Calu3 (cell line): Measurements from ENCODE around the gene SNX15. TPM values are rescaled to one million over a fixed set of nuclear protein-coding genes. Genes with fewer than 3 reads are reported as not detected.

Experiments used
- BruUV-seq: library from RNA; stranded (reverse); fragments of 400-500 nt; replicated peaks from 2 replicates; lab custom pipeline; 2021; lab: Mats Ljungman, UMichigan
- CTCF ChIA-PET: fragments of 300-600 bp; sonication (Branson Sonifier 250); formaldehyde crosslinking; loops from one replicate; lab custom pipeline; 2022; ENCODE audit warnings: antibody characterized with exemption; lab: Charles Lee
- DNase-seq: peaks from one replicate; pipeline ENCODE4 v3.0.0; 2022
- H3K27ac Mint-ChIP-seq: one replicate; pipeline ENCODE4 v1.8.0; 2022; ENCODE audit warnings: mixed read lengths; ENCODE audit not compliant: unreplicated experiment
- H3K27me3 Mint-ChIP-seq: one replicate; pipeline ENCODE4 v1.8.0; 2022; ENCODE audit warnings: mixed read lengths; ENCODE audit not compliant: unreplicated experiment
- H3K36me3 Mint-ChIP-seq: one replicate; pipeline ENCODE4 v1.8.0; 2022; ENCODE audit warnings: mild to moderate bottlenecking, moderate library complexity, mixed read lengths; ENCODE audit not compliant: insufficient read depth, unreplicated experiment
- H3K4me1 Mint-ChIP-seq: one replicate; pipeline ENCODE4 v1.8.0; 2022; ENCODE audit warnings: mild to moderate bottlenecking, low read depth, mixed read lengths; ENCODE audit not compliant: unreplicated experiment
- H3K4me3 Mint-ChIP-seq: one replicate; pipeline ENCODE4 v1.8.0; 2022; ENCODE audit warnings: mild to moderate bottlenecking, low read depth, moderate library complexity, mixed read lengths; ENCODE audit not compliant: unreplicated experiment
- H3K9me3 Mint-ChIP-seq: one replicate; pipeline ENCODE4 v1.8.0; 2022; ENCODE audit warnings: low read depth, mixed read lengths; ENCODE audit not compliant: unreplicated experiment
- intact Hi-C: fragments of 100-400 bp; cut with micrococcal nuclease; formaldehyde crosslinking; loops from one replicate; pipeline ENCODE4 v1.10.0; 2022; ENCODE audit not compliant: unreplicated experiment
- total RNA-seq: library from RNA; stranded (reverse); gene quantifications from 2 replicates; pipeline ENCODE4 v1.2.3, GENCODE V29; 2022
- TF ChIP-seq, protein P1 (sequence below): fragments of 200-600 bp; IDR thresholded peaks from one replicate; pipeline ENCODE4 v1.8.0; 2022; ENCODE audit warnings: antibody characterized with exemption; ENCODE audit not compliant: unreplicated experiment

Gene SNX15
- total RNA-seq, 1 experiment from 2014 or later = 22.1 TPM

DNA sequence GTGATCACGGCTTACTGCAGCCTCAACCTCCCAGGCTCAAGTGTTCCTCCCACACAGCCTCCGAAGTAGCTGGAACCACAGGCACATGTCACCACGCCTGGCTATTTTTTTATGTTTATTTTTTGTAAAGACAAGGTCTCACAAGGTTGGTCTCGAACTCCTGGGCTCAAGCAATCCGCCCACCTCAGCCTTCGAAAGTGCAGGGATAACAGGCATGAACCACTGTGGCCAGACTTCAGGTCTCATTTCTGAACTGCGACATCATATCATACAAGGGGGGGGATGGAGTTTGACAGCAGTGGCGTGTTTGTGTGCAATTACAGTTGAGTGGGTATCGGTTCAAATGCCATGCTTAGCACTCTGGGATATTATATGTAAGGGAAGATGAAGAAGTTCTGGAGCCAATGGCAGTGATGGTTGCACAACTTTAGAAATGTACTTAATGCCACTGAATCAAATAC is 24.2 kb downstream of the SNX15 start:
- TF ChIP-seq, protein P1, sequence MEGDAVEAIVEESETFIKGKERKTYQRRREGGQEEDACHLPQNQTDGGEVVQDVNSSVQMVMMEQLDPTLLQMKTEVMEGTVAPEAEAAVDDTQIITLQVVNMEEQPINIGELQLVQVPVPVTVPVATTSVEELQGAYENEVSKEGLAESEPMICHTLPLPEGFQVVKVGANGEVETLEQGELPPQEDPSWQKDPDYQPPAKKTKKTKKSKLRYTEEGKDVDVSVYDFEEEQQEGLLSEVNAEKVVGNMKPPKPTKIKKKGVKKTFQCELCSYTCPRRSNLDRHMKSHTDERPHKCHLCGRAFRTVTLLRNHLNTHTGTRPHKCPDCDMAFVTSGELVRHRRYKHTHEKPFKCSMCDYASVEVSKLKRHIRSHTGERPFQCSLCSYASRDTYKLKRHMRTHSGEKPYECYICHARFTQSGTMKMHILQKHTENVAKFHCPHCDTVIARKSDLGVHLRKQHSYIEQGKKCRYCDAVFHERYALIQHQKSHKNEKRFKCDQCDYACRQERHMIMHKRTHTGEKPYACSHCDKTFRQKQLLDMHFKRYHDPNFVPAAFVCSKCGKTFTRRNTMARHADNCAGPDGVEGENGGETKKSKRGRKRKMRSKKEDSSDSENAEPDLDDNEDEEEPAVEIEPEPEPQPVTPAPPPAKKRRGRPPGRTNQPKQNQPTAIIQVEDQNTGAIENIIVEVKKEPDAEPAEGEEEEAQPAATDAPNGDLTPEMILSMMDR = no peak
- Mint-ChIP-seq H3K4me3 (no peak overlapping the region), H3K36me3 (no peaks in the 10 kb centered on the region), H3K4me1 (no peaks in the 10 kb centered on the region), H3K9me3 (no peaks in the 10 kb centered on the region), H3K27me3 (peaks cover 29% of the 10 kb centered on the region), H3K27ac (no peak overlapping the region)
- BruUV-seq = no TSS peak
- no peak for DNase-seq
- intact Hi-C loops = no loop called here
- CTCF ChIA-PET = no interaction called here

DNA sequence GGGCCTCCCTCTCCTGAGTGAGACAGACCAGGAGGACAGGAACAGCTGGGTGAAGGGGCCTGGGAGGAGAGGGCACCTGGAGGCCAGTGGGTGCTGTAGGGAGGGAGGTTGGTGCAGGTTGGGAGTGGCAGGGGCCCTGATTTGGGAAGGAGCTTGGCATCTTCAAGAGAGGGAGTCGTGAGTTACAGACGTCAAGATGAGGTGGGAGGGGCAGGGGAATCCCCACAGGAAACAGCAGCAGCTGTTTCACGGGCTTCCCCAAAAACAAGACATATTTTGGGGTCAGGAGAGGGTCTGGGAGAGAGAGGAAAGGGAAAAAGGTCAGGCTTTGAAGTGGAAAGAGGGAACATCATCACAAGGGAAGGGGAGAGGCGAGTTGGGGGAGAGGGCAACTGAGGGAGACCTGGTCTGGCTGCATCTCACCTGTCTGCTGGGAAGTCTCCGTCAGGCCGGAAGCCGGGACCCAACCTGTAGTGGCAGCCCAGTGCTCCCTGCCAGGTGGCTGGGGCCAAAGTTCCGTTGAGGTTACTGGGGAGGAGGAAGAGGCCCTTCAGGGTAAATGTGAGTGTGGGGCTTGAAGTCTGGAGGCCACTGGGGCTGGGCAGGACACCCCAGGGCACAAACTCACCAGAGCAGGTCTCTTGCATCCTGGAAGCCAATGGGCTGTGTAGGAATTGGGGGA is 26.7 kb downstream of the SNX15 start:
- no peaks in the 10 kb centered on the region for H3K9me3 Mint-ChIP-seq
- no TSS peak for BruUV-seq
- no peak for DNase-seq
- CTCF ChIA-PET = no interaction called here
- peaks cover 6% of the 10 kb centered on the region for H3K36me3 Mint-ChIP-seq
- no peak overlapping the region for H3K4me3 Mint-ChIP-seq
- no peak overlapping the region for H3K27ac Mint-ChIP-seq
- peaks cover 29% of the 10 kb centered on the region for H3K27me3 Mint-ChIP-seq
- TF ChIP-seq, protein P1 = no peak
- no peaks in the 10 kb centered on the region for H3K4me1 Mint-ChIP-seq
- intact Hi-C loops = no loop called here

DNA sequence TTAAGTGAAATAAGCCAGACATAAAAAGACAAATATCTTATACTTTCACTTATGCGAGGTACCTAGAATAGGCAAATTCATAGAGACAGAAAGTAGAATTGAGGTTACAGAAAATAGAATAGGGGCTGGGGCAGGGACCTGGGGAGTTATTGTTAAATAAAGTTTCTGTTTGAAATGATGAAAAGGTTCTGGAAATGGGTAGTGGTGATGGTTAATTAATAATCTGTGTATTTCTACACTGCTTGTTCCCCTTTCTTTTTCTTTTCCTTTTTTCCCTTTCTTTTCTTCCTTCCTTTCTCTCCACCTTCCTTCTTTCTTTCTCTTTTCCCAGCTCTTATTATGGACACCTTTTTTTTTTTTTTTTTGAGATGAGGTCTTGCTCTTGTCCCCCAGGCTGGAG is 28.3 kb downstream of the SNX15 start:
- intact Hi-C loops = no loop called here
- no TSS peak for BruUV-seq
- H3K4me1 Mint-ChIP-seq = no peaks in the 10 kb centered on the region
- DNase-seq = no peak
- no peak overlapping the region for H3K27ac Mint-ChIP-seq
- no peak overlapping the region for H3K4me3 Mint-ChIP-seq
- no peaks in the 10 kb centered on the region for H3K9me3 Mint-ChIP-seq
- H3K36me3 Mint-ChIP-seq = peaks cover 6% of the 10 kb centered on the region
- CTCF ChIA-PET = no interaction called here
- H3K27me3 Mint-ChIP-seq = peaks cover 29% of the 10 kb centered on the region
- TF ChIP-seq, protein P1 = no peak

DNA sequence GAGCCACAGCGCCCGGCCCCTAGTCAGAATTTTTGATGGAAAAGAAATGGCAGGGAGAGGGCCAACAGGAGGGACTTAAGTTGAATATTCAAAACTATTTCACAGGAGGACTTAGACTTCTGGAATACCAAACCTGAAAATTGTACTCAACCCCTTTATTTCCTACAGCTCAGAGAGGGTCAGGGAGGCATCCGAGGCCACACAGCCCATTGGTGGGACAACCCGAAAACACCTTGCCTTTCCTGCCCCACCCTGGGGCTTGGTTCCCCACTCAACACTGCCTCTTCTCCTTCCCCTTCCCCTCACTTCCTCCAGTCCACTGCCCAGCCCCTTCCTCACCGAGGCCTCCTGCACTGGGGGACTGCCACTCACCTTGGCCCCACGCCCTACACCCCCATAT is 29.8 kb downstream of the SNX15 start:
- intact Hi-C loops = no loop called here
- no peaks in the 10 kb centered on the region for H3K9me3 Mint-ChIP-seq
- no peak for DNase-seq
- peaks cover 28% of the 10 kb centered on the region for H3K27me3 Mint-ChIP-seq
- TF ChIP-seq, protein P1 = no peak
- CTCF ChIA-PET = no interaction called here
- H3K4me1 Mint-ChIP-seq = no peaks in the 10 kb centered on the region
- no peak overlapping the region for H3K27ac Mint-ChIP-seq
- H3K4me3 Mint-ChIP-seq = no peak overlapping the region
- H3K36me3 Mint-ChIP-seq = peaks cover 10% of the 10 kb centered on the region
- BruUV-seq = no TSS peak
